CD4-positive, alpha-beta T cell (primary cell): ENCODE data around the gene USP3. TPM values are rescaled to one million over a fixed set of nuclear protein-coding genes. Genes with fewer than 3 reads are reported as not detected.

ENCODE experiments used
- ATAC-seq: fragments of 200-7000 bp; cut with Tn5 transposase; one replicate; pipeline ENCODE4 v1.10.0; 2022; ENCODE audit warnings: mild to moderate bottlenecking; ENCODE audit not compliant: poor library complexity
- CTCF ChIA-PET: fragments of 350-600 bp; sonication (Branson Sonifier 250); formaldehyde crosslinking; loops from one replicate; lab custom pipeline; 2021; ENCODE audit warnings: antibody characterized with exemption, inconsistent platforms; lab: Charles Lee
- POLR2A ChIA-PET: fragments of 350-600 bp; sonication (Branson Sonifier 250); formaldehyde crosslinking; loops from one replicate; lab custom pipeline; 2021; ENCODE audit warnings: antibody characterized with exemption, inconsistent platforms; lab: Charles Lee
- DNase-seq, 14 experiments: peaks; one replicate each; pipeline ENCODE4 v3.0.0-alpha.2; 2013 to 2020; ENCODE audit warnings: mixed read lengths in 2 of 14
- H3K27ac ChIP-seq, 2 donors: one replicate each; pipeline versions ENCODE4 v1.5.1 to v1.7.0; 2013; ENCODE audit warnings: low read length in 2 of 2, low read depth in 1 of 2, mild to moderate bottlenecking in 1 of 2
- H3K27me3 ChIP-seq, 2 experiments: 1 replicate in 1 of 2; 2 replicates in 1 of 2; pipeline versions ENCODE4 v1.6.1 to v1.7.0; 2013; ENCODE audit warnings: low read length in 2 of 2, control low read depth in 1 of 2, mild to moderate bottlenecking in 1 of 2, moderate library complexity in 1 of 2; ENCODE audit not compliant: insufficient read depth in 2 of 2, control insufficient read depth in 1 of 2
- H3K36me3 ChIP-seq: one replicate; pipeline ENCODE4 v1.6.1; 2013; ENCODE audit warnings: low read length, control low read depth; ENCODE audit not compliant: insufficient read depth
- H3K4me1 ChIP-seq: one replicate; pipeline ENCODE4 v1.6.1; 2013; ENCODE audit warnings: low read length, control low read depth; ENCODE audit not compliant: insufficient read depth
- H3K4me3 ChIP-seq: one replicate; pipeline ENCODE4 v1.5.1; 2013; ENCODE audit warnings: mild to moderate bottlenecking, low read length, moderate library complexity
- H3K9me3 ChIP-seq, 2 experiments: 1 replicate in 1 of 2; 2 replicates in 1 of 2; pipeline versions ENCODE4 v1.6.1 to v1.7.0; 2013; ENCODE audit warnings: low read length in 2 of 2, mild to moderate bottlenecking in 2 of 2, control low read depth in 1 of 2, moderate library complexity in 1 of 2; ENCODE audit not compliant: control insufficient read depth in 1 of 2, insufficient read depth in 1 of 2
- H3K27ac Mint-ChIP-seq: one replicate; pipeline ENCODE4 v1.8.0; 2020; ENCODE audit warnings: mixed read lengths
- H3K27me3 Mint-ChIP-seq: one replicate; pipeline ENCODE4 v1.8.0; 2021; ENCODE audit warnings: mixed read lengths
- H3K36me3 Mint-ChIP-seq: one replicate; pipeline ENCODE4 v1.8.0; 2021; ENCODE audit warnings: low read depth, mixed read lengths
- H3K4me1 Mint-ChIP-seq: one replicate; pipeline ENCODE4 v1.8.0; 2021; ENCODE audit warnings: low read depth, mixed read lengths
- H3K4me3 Mint-ChIP-seq: one replicate; pipeline ENCODE4 v1.8.0; 2020; ENCODE audit warnings: mild to moderate bottlenecking, mixed read lengths
- H3K9me3 Mint-ChIP-seq: one replicate; pipeline ENCODE4 v1.8.0; 2020; ENCODE audit warnings: mixed read lengths
- intact Hi-C, 2 experiments: fragments of 100-400 bp; cut with DNase I in 1 of 2; cut with micrococcal nuclease in 1 of 2; formaldehyde crosslinking; loops; one replicate each; pipeline versions ENCODE4 v1.15.1 to v1.9.0; 2023 to 2025; cut with DNase I, micrococcal nuclease
- total RNA-seq, 174 experiments: library from RNA in 2 of 174; stranded (reverse) in 2 of 174; gene quantifications; one replicate each; pipeline ENCODE4 v1.2.3 and lab custom pipeline; 2021 to 2026
- TF ChIP-seq, protein P1 (sequence below): fragments of 200-600 bp; IDR thresholded peaks from one replicate; pipeline ENCODE4 v1.8.0; 2022; ENCODE audit warnings: antibody characterized with exemption, mild to moderate bottlenecking

The USP3 gene
- total RNA-seq, 2 experiments from 2014 or later, result 280 to 282 TPM

DNA sequence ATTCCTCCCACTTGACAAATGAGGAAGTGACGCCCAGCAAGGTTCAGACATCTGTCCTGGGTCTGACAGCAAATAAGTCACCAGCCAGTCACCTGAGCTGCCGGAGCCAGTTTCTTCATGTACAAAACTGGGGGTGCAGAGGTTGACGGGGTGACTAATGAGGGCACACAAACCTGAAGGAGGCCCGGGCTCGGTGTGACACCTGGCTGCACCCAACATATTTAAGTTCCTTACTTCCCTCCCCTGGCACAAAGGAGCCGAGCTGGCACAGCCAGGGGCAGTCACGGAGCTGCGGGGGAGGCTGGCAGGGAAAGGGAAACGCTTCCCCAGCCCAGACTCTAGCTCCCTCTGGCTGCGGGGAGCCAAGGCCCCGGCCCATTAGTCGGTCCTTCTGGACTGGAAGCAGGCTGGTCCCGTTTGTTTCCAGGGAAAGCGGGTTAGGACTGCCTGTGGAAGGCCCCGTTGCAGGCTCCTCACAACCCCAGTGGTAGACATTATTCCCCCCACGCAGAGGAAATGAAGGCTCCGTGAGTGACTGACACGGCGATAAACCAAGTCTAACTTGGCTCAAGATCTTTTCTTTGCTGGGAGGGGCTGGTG is 95.1 kb downstream of the USP3 start:
- DNase-seq (peak in 8 of 14 experiments; percentile 23 to 67 (median 50)), ATAC-seq (no peak)
- peak overlapping the region; percentile 90 for H3K27ac Mint-ChIP-seq
- ChIA-PET CTCF (interaction anchor here (0.9 to 4.9 kb wide), 6 partner anchors 11 to 136 kb away, joined by 3 to 24 read pairs (median 4); no protein-coding TSS in a partner anchor), POLR2A (interaction anchor here (0.8 to 4.4 kb wide), 16 partner anchors 10 to 1705 kb away, joined by 3 to 39 read pairs (median 4); partner anchors contain the start of genes CIAO2A, RNU5B-1 and USP3)
- intact Hi-C loops, result loop anchor here in 1 of 2 experiments (5.0 to 10.0 kb wide), 4 partner anchors 92 to 555 kb away; partner anchors contain the start of gene TPM1
- no peaks in the 10 kb centered on the region for H3K27me3 Mint-ChIP-seq
- H3K27ac ChIP-seq, result peak overlapping the region; percentile 25 to 74
- H3K4me1 ChIP-seq, result peaks cover 55% of the 10 kb centered on the region
- H3K9me3 ChIP-seq, result no peaks in the 10 kb centered on the region
- H3K27me3 ChIP-seq, result no peaks in the 10 kb centered on the region
- peaks cover 74% of the 10 kb centered on the region for H3K4me1 Mint-ChIP-seq
- H3K4me3 Mint-ChIP-seq, result peak overlapping the region; percentile 91
- H3K9me3 Mint-ChIP-seq, result no peaks in the 10 kb centered on the region
- H3K4me3 ChIP-seq, result peak overlapping the region; percentile 79
- H3K36me3 Mint-ChIP-seq, result peaks cover 23% of the 10 kb centered on the region
- H3K36me3 ChIP-seq, result peaks cover 3% of the 10 kb centered on the region
- TF ChIP-seq, protein P1, sequence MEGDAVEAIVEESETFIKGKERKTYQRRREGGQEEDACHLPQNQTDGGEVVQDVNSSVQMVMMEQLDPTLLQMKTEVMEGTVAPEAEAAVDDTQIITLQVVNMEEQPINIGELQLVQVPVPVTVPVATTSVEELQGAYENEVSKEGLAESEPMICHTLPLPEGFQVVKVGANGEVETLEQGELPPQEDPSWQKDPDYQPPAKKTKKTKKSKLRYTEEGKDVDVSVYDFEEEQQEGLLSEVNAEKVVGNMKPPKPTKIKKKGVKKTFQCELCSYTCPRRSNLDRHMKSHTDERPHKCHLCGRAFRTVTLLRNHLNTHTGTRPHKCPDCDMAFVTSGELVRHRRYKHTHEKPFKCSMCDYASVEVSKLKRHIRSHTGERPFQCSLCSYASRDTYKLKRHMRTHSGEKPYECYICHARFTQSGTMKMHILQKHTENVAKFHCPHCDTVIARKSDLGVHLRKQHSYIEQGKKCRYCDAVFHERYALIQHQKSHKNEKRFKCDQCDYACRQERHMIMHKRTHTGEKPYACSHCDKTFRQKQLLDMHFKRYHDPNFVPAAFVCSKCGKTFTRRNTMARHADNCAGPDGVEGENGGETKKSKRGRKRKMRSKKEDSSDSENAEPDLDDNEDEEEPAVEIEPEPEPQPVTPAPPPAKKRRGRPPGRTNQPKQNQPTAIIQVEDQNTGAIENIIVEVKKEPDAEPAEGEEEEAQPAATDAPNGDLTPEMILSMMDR, result peak; percentile 25

DNA sequence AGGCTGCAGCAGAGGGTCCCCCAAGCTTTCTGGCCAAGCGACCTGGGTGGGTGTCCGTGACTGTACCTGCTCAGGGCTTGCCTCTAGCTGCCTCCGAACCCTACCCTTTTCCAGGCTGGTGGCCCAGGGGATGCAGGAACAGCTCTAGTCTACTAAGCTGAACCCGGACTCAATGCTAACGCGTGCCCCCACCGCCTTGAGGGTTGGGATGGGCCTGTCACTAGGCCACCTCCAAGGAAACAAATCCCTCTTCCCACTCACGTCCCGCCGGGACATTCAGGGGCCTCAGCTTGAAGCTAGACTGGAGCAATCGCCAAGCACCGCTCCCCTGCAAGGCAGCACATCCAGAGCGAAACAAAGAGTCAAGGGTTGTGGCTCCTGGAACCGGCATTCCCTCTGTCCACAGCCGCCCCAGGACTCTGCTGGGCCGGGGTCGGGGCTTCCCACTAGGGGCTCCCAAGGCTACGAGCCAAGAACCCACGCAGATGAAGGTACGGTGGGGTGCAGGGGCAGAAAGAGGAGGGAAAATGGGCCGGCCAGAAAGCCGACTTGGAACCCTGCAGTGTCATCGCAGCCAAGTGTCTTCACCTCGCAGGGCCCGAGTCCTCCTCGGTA is 95.7 kb downstream of the USP3 start:
- no peaks in the 10 kb centered on the region for H3K9me3 ChIP-seq
- no peaks in the 10 kb centered on the region for H3K27me3 ChIP-seq
- no peaks in the 10 kb centered on the region for H3K9me3 Mint-ChIP-seq
- H3K4me3 Mint-ChIP-seq, result peak overlapping the region; percentile 91
- H3K36me3 ChIP-seq, result no peaks in the 10 kb centered on the region
- H3K27ac Mint-ChIP-seq, result peak overlapping the region; percentile 90
- H3K4me3 ChIP-seq, result peak overlapping the region; percentile 79
- ChIA-PET POLR2A (interaction anchor here (0.6 to 4.4 kb wide), 22 partner anchors 10 to 1705 kb away, joined by 3 to 39 read pairs (median 4); partner anchors contain the start of genes RNU5B-1, SNX1 and USP3), CTCF (interaction anchor here (1.1 to 4.9 kb wide), 6 partner anchors 10 to 137 kb away, joined by 3 to 24 read pairs (median 4); no protein-coding TSS in a partner anchor)
- DNase-seq, result peak in 1 of 14 experiments; percentile 22
- intact Hi-C loops, result loop anchor here (2.0 to 10.0 kb wide), 4 partner anchors 133 to 495 kb away; partner anchors contain the start of genes CIAO2A (in 2 of the 2) and SNX1 (in 2 of the 2)
- H3K4me1 ChIP-seq, result peaks cover 55% of the 10 kb centered on the region
- peaks cover 73% of the 10 kb centered on the region for H3K4me1 Mint-ChIP-seq
- ATAC-seq, result peak; percentile 34
- TF ChIP-seq, protein P1, result no peak
- H3K36me3 Mint-ChIP-seq, result peaks cover 18% of the 10 kb centered on the region
- peak overlapping the region; percentile 63 to 74 for H3K27ac ChIP-seq
- no peaks in the 10 kb centered on the region for H3K27me3 Mint-ChIP-seq

DNA sequence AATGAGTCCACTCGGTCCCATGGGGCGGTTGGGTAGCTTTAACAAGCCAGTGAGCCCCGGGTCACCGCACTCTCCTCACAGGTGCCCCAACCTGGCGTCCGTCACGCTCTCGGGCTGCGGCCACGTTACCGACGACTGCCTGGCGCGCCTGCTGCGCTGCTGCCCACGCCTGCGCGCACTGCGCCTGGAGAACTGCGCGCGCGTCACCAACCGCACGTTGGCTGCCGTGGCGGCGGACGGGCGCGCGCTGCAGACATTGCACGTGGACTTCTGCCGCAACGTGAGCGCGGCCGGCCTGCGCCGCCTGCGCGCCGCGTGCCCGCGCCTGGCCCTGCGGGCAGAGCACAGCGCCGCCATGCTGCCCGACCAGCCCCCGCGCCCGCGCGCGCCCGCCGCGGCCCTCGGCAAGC is 96.2 kb downstream of the USP3 start:
- CTCF ChIA-PET, result interaction anchor here (1.4 to 4.9 kb wide), 3 partner anchors 10 to 134 kb away, joined by 3 to 24 read pairs (median 17); no protein-coding TSS in a partner anchor
- no peaks in the 10 kb centered on the region for H3K27me3 Mint-ChIP-seq
- H3K27ac Mint-ChIP-seq, result peak overlapping the region; percentile 90
- TF ChIP-seq, protein P1, result no peak
- H3K9me3 Mint-ChIP-seq, result no peaks in the 10 kb centered on the region
- H3K9me3 ChIP-seq, result no peaks in the 10 kb centered on the region
- H3K4me1 ChIP-seq, result peaks cover 55% of the 10 kb centered on the region
- intact Hi-C loops, result loop anchor here (2.0 to 10.0 kb wide), 4 partner anchors 134 to 494 kb away; partner anchors contain the start of genes CIAO2A (in 2 of the 2) and SNX1 (in 2 of the 2)
- peak overlapping the region; percentile 63 to 75 for H3K27ac ChIP-seq
- H3K27me3 ChIP-seq, result no peaks in the 10 kb centered on the region
- H3K36me3 Mint-ChIP-seq, result peaks cover 15% of the 10 kb centered on the region
- H3K4me1 Mint-ChIP-seq, result peaks cover 73% of the 10 kb centered on the region
- POLR2A ChIA-PET, result interaction anchor here (0.5 to 4.4 kb wide), 21 partner anchors 9 to 1704 kb away, joined by 3 to 39 read pairs (median 3); partner anchors contain the start of genes CIAO2A, RNU5B-1, SNX1 and USP3
- peak overlapping the region; percentile 95 for H3K4me3 Mint-ChIP-seq
- H3K4me3 ChIP-seq, result peak overlapping the region; percentile 79
- H3K36me3 ChIP-seq, result no peaks in the 10 kb centered on the region
- DNase-seq (peak; percentile 78 to 98 (median 88)), ATAC-seq (peak; percentile 77)
